ENCODE results near the gene KCNMA1. TPM values are rescaled to one million over a fixed set of nuclear protein-coding genes. Genes with fewer than 3 reads are reported as not detected.

Gene KCNMA1
- total and polyA plus RNA-seq, 9 of the 15 experiments (the other 6 are each of a cell fraction or from before 2014, with no cell fraction given), result 0.01 to 0.95 (median 0.15) TPM; not detected in 4

DNA sequence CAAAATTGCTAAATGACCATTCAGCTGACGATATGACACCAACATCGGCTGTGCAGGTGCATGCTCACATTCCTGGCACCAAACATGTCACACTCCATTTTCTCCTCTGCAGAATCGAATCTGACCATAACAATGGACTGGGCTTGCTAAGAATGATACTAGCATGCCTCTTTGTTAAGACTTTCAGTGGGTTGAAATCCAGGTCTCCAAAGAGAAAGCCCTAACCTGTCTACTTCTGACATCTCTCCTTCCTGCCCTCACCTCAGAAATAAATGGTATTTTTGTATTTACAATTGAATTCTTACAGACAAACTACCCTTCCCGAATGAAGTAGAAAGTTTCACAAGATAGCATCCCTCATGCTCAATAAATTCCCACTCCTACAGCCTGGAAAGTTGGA is 373.9 kb downstream of the KCNMA1 start:
- in situ Hi-C loops (cut with MboI) (no loop called here), intact Hi-C loops (cut with micrococcal nuclease) (no loop called here)
- H3K27me3 ChIP-seq (ENCODE audit: control insufficient read depth in 2 of 2, insufficient read depth in 2 of 2, low read length in 2 of 2), result no peaks in the 10 kb centered on the region
- H3K27ac ChIP-seq (ENCODE audit: extremely low read depth, low read depth, low read length), result no peak overlapping the region
- H3K79me2 ChIP-seq (ENCODE audit: control insufficient read depth, insufficient read depth, low read length), result no peaks in the 10 kb centered on the region
- H3K9me3 ChIP-seq (replicated peaks; ENCODE audit: control insufficient read depth, insufficient read depth, low read depth, low read length), result no peaks in the 10 kb centered on the region
- no peak overlapping the region for H3K4me2 ChIP-seq (ENCODE audit: insufficient read depth, low read length)
- no peak overlapping the region for H3K4me3 ChIP-seq
- no peak for FAIRE-seq
- 1% methylated on average over 4 of the region's 4 CpGs for WGBS (ENCODE audit: insufficient coverage, low coverage, missing lambda C conversion rate)
- no peak overlapping the region for H3K9ac ChIP-seq (ENCODE audit: insufficient read depth in 1 of 2, low read depth in 2 of 2, low read length in 2 of 2)
- H2AFZ ChIP-seq (ENCODE audit: low read depth, low read length), result no peak overlapping the region
- H3K9me1 ChIP-seq (ENCODE audit: control insufficient read depth, insufficient read depth, low read length), result no peaks in the 10 kb centered on the region
- no peaks in the 10 kb centered on the region for H3K36me3 ChIP-seq (ENCODE audit: control insufficient read depth, insufficient read depth, low read length)
- ChIA-PET CTCF (ENCODE audit: low intra/inter-chr PET ratio) (no interaction called here), POLR2A (no interaction called here)
- no peaks in the 10 kb centered on the region for H4K20me1 ChIP-seq (replicated peaks; ENCODE audit: control insufficient read depth, insufficient read depth, low read length)
- ATAC-seq, result no peak
- TF ChIP-seq, protein P1, sequence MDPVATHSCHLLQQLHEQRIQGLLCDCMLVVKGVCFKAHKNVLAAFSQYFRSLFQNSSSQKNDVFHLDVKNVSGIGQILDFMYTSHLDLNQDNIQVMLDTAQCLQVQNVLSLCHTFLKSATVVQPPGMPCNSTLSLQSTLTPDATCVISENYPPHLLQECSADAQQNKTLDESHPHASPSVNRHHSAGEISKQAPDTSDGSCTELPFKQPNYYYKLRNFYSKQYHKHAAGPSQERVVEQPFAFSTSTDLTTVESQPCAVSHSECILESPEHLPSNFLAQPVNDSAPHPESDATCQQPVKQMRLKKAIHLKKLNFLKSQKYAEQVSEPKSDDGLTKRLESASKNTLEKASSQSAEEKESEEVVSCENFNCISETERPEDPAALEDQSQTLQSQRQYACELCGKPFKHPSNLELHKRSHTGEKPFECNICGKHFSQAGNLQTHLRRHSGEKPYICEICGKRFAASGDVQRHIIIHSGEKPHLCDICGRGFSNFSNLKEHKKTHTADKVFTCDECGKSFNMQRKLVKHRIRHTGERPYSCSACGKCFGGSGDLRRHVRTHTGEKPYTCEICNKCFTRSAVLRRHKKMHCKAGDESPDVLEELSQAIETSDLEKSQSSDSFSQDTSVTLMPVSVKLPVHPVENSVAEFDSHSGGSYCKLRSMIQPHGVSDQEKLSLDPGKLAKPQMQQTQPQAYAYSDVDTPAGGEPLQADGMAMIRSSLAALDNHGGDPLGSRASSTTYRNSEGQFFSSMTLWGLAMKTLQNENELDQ (CRISPR knock-in tag; IDR thresholded peaks at IDR 0.05; ENCODE audit: borderline replicate concordance), result no peak
- TF ChIP-seq, protein P2, sequence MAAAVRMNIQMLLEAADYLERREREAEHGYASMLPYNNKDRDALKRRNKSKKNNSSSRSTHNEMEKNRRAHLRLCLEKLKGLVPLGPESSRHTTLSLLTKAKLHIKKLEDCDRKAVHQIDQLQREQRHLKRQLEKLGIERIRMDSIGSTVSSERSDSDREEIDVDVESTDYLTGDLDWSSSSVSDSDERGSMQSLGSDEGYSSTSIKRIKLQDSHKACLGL (CRISPR knock-in tag; IDR thresholded peaks at IDR 0.05; ENCODE audit: borderline replicate concordance, poor library complexity, severe bottlenecking), result no peak
- no peak for TF ChIP-seq CSDE1 (IDR thresholded peaks at IDR 0.05)
- TF ChIP-seq, protein P3, sequence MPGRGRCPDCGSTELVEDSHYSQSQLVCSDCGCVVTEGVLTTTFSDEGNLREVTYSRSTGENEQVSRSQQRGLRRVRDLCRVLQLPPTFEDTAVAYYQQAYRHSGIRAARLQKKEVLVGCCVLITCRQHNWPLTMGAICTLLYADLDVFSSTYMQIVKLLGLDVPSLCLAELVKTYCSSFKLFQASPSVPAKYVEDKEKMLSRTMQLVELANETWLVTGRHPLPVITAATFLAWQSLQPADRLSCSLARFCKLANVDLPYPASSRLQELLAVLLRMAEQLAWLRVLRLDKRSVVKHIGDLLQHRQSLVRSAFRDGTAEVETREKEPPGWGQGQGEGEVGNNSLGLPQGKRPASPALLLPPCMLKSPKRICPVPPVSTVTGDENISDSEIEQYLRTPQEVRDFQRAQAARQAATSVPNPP (IDR thresholded peaks at IDR 0.05; ENCODE audit: borderline replicate concordance, insufficient read depth, insufficient read length), result no peak
- TF ChIP-seq ZNF766 (CRISPR knock-in tag; conservative IDR thresholded peaks at IDR 0.05), result no peak
- TF ChIP-seq YY1 (IDR thresholded peaks at IDR 0.05; ENCODE audit: borderline replicate concordance in 1 of 3, control insufficient read depth in 1 of 3, extremely low read depth in 1 of 3, insufficient read depth in 3 of 3, insufficient read length in 1 of 3, insufficient replicate concordance in 2 of 3, low read depth in 1 of 3, low read length in 2 of 3), result no peak
- TF ChIP-seq KAT2B (IDR thresholded peaks at IDR 0.05; ENCODE audit: low read depth, low read length), result no peak
- no peak for TF ChIP-seq BCOR (IDR thresholded peaks at IDR 0.05)
- TF ChIP-seq DMBX1 (CRISPR knock-in tag; IDR thresholded peaks at IDR 0.05; ENCODE audit: borderline replicate concordance), result no peak
- H3K4me1 ChIP-seq (replicated peaks in 1 of 2; ENCODE audit: control insufficient read depth in 2 of 2, insufficient read depth in 2 of 2, low read length in 2 of 2), result no peaks in the 10 kb centered on the region
- no TSS peak for BruUV-seq (replicated peaks)
- DNase-seq (ENCODE audit: extremely low read depth in 1 of 4, low spot score in 3 of 4), result no peak
